Activated CD8-positive, alpha-beta T cell treated with anti-CD3 and anti-CD28 coated beads for 36 hours (primary cell): ENCODE measurements around the gene SLC30A10. TPM values are rescaled to one million over a fixed set of nuclear protein-coding genes. Genes with fewer than 3 reads are reported as not detected.

ENCODE experiments used
- ATAC-seq: fragments of 200-7000 bp; cut with Tn5 transposase; one replicate; pipeline ENCODE4 v1.10.0; 2021; ENCODE audit warnings: mild to moderate bottlenecking, moderate library complexity
- CTCF ChIA-PET: fragments of 350-600 bp; sonication (Branson Sonifier 250); formaldehyde crosslinking; loops from one replicate; lab custom pipeline; 2021; ENCODE audit warnings: antibody characterized with exemption; lab: Charles Lee
- POLR2A ChIA-PET: fragments of 350-600 bp; sonication (Branson Sonifier 250); formaldehyde crosslinking; loops from one replicate; lab custom pipeline; 2021; ENCODE audit warnings: antibody characterized with exemption; lab: Charles Lee
- DNase-seq: peaks from one replicate; pipeline ENCODE4 v3.0.0-alpha.2; 2020
- H3K27ac Mint-ChIP-seq: one replicate; pipeline ENCODE4 v1.8.0; 2021; ENCODE audit warnings: mild to moderate bottlenecking, mixed read lengths
- H3K27me3 Mint-ChIP-seq: one replicate; pipeline ENCODE4 v1.8.0; 2021; ENCODE audit warnings: mixed read lengths
- H3K36me3 Mint-ChIP-seq: one replicate; pipeline ENCODE4 v1.8.0; 2021; ENCODE audit warnings: low read depth, mixed read lengths
- H3K4me1 Mint-ChIP-seq: one replicate; pipeline ENCODE4 v1.8.0; 2021; ENCODE audit warnings: low read depth, mixed read lengths
- H3K4me3 Mint-ChIP-seq: one replicate; pipeline ENCODE4 v1.8.0; 2021; ENCODE audit warnings: mild to moderate bottlenecking, moderate library complexity, mixed read lengths
- H3K9me3 Mint-ChIP-seq: one replicate; pipeline ENCODE4 v1.8.0; 2021; ENCODE audit warnings: mixed read lengths
- intact Hi-C: fragments of 100-400 bp; cut with micrococcal nuclease; formaldehyde crosslinking; loops from one replicate; pipeline ENCODE4 v1.10.0; 2022
- total RNA-seq, 2 experiments: library from RNA; stranded (reverse); gene quantifications; one replicate each; pipeline ENCODE4 v1.2.3, GENCODE V29; 2021
- TF ChIP-seq, protein P1 (sequence below): fragments of 200-600 bp; IDR thresholded peaks from one replicate; pipeline ENCODE4 v1.8.0; 2022; ENCODE audit warnings: antibody characterized with exemption, mild to moderate bottlenecking

Gene SLC30A10
- total RNA-seq = not detected

DNA sequence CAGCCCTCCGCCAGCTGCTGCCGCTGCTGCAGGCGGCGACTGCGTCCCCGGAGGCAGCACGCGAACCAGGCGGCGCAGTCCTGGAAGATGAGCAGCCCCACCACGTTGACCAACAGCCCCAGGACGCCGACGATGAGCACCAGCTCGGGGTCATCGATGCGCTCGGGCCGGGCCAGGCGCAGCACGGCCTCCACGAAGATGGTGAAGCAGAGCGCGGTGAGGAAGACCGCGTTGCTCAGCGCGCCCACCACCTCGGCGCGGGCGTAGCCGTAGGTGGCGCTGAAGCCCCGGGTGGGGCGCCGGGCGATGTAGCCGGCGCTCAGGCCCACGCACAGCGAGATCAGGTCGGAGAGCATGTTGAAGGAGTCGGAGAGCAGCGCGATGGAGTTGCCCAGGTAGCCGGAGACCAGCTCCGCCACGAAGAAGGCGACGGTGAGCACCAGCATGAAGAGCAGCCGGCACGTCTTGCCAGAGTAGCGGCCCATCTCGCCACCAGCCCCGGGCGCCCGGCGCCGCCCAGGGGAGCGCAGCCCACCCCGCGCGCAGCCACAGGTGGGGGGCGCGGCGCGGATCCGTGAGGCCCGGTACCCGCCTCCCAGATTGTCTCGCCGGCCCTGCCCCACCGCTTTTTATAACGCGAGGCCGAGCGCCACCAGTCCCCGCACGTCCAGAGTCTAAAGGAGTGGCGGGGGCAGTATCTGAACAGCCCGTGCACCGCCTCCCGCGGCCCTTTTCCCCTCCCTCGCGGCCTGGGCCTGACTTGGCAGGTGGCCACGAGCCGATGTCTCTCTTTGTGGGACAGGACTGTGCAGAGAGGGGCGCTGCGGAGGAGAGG lies at the start of gene SLC30A10:
Gene SLC30A10 (minus strand): TSS at position 602 of the 835 bp plus-strand sequence. CDS start 117 bp downstream, at position 485.
- intact Hi-C loops = no loop called here
- peak; percentile 17 for DNase-seq
- Mint-ChIP-seq H3K27ac (no peak within 1 kb of the TSS), H3K4me1 (peaks cover 9% of the 10 kb centered on the region), H3K36me3 (no peaks in the 10 kb centered on the region), H3K27me3 (peaks cover 35% of the 10 kb centered on the region), H3K4me3 (peak within 1 kb of the TSS; percentile 48), H3K9me3 (no peaks in the 10 kb centered on the region)
- TF ChIP-seq, protein P1, sequence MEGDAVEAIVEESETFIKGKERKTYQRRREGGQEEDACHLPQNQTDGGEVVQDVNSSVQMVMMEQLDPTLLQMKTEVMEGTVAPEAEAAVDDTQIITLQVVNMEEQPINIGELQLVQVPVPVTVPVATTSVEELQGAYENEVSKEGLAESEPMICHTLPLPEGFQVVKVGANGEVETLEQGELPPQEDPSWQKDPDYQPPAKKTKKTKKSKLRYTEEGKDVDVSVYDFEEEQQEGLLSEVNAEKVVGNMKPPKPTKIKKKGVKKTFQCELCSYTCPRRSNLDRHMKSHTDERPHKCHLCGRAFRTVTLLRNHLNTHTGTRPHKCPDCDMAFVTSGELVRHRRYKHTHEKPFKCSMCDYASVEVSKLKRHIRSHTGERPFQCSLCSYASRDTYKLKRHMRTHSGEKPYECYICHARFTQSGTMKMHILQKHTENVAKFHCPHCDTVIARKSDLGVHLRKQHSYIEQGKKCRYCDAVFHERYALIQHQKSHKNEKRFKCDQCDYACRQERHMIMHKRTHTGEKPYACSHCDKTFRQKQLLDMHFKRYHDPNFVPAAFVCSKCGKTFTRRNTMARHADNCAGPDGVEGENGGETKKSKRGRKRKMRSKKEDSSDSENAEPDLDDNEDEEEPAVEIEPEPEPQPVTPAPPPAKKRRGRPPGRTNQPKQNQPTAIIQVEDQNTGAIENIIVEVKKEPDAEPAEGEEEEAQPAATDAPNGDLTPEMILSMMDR = no peak
- POLR2A ChIA-PET = interaction anchor here (0.6 kb wide), 1 partner anchor 192 kb away, joined by 3 read pairs; no protein-coding TSS in a partner anchor
- ATAC-seq = peak; percentile 49
- CTCF ChIA-PET = no interaction called here

- Mint-ChIP-seq H3K9me3 (no peaks in the 10 kb centered on the region), H3K4me1 (no peaks in the 10 kb centered on the region), H3K4me3 (no peak overlapping the region), H3K27me3 (no peaks in the 10 kb centered on the region), H3K27ac (no peak overlapping the region), H3K36me3 (peaks cover 57% of the 10 kb centered on the region)
- ATAC-seq (no peak), DNase-seq (no peak)
- intact Hi-C loops = no loop called here
- POLR2A ChIA-PET = no interaction called here
- TF ChIP-seq, protein P1 = no peak
- CTCF ChIA-PET = no interaction called here
Observed at GRCh38 chr1:219973213-219973612, 44.9 kb upstream of the SLC30A10 start.

DNA sequence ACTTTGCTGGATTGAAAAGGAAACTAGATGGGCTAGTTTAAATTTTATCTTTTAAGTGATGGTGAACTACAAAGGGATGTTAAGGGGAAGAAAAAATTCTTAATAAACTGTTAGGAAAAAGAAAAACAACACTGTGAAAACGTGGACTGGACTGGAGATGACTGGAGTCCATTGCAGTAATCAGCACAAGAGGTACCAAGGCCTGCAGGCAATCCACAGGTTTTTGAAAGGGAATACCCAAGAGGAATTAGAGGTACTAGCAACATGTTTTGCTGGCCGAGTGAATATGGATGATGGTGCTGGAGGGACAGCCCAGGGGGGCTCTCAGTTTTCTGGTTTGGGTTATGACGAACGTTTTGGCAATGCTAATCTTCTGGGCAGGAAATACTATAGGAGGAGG lies 39.0 kb upstream of the SLC30A10 start:
- H3K27me3 Mint-ChIP-seq = no peaks in the 10 kb centered on the region
- H3K9me3 Mint-ChIP-seq = no peaks in the 10 kb centered on the region
- H3K4me1 Mint-ChIP-seq = peaks cover 10% of the 10 kb centered on the region
- TF ChIP-seq, protein P1 = no peak
- ChIA-PET POLR2A (no interaction called here), CTCF (no interaction called here)
- no peak for ATAC-seq
- no peak for DNase-seq
- H3K4me3 Mint-ChIP-seq = no peak overlapping the region
- H3K36me3 Mint-ChIP-seq = peaks cover 33% of the 10 kb centered on the region
- intact Hi-C loops = no loop called here
- peak overlapping the region; percentile 40 for H3K27ac Mint-ChIP-seq

DNA sequence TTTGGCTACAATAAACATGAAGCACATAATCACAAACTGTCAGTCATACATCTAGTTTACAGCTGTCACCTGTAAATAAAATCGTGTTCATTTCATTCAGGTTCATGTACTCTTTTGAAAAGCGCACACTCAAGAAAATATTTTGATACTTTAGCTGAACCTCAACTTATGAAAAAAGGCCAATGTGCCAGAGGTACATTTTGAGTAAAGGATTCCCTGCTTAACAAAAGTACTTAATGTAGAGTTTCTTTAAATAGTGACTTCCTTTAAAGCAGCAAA lies 37.7 kb upstream of the SLC30A10 start:
- DNase-seq (no peak), ATAC-seq (no peak)
- Mint-ChIP-seq H3K27me3 (no peaks in the 10 kb centered on the region), H3K9me3 (no peaks in the 10 kb centered on the region), H3K27ac (no peak overlapping the region), H3K4me3 (no peak overlapping the region), H3K36me3 (peaks cover 27% of the 10 kb centered on the region), H3K4me1 (peaks cover 10% of the 10 kb centered on the region)
- TF ChIP-seq, protein P1 = no peak
- CTCF ChIA-PET = no interaction called here
- intact Hi-C loops = no loop called here
- POLR2A ChIA-PET = no interaction called here

- intact Hi-C loops = no loop called here
Observed at GRCh38 chr1:219965285-219966070, 37.1 kb upstream of the SLC30A10 start.

More at GRCh38 chr1:219965285-219966070, 37.1 kb upstream of the SLC30A10 start:
- DNase-seq (no peak), ATAC-seq (no peak)
- ChIA-PET POLR2A (no interaction called here), CTCF (no interaction called here)
- Mint-ChIP-seq H3K4me1 (peaks cover 10% of the 10 kb centered on the region), H3K9me3 (no peaks in the 10 kb centered on the region), H3K27me3 (no peaks in the 10 kb centered on the region), H3K36me3 (peaks cover 24% of the 10 kb centered on the region), H3K4me3 (no peak overlapping the region), H3K27ac (no peak overlapping the region)
- TF ChIP-seq, protein P1 = no peak
